AG10803 (cell line): ENCODE measurements around the gene MEIS1.
A peak's percentile ranks its signal among the peaks of the same experiment; 100 is the strongest.
"Not testable (repeated sequence)": the region's sequence is repeated elsewhere in the genome, so short reads cannot be mapped to it uniquely, and the experiment has no call there.

Experiments
- DNase-seq: peaks from one replicate; pipeline ENCODE4 v3.0.0; 2010; ENCODE audit warnings: low read depth
- H3K4me3 ChIP-seq: 2 replicates; pipeline ENCODE4 v1.5.1; 2011; ENCODE audit warnings: mild to moderate bottlenecking, low read length, control low read depth
- TF ChIP-seq, protein P1 (sequence below): conservative IDR thresholded peaks from 2 replicates; pipeline ENCODE4 v1.5.1; 2011; ENCODE audit warnings: mild to moderate bottlenecking, low read length, control low read depth, inconsistent platforms

MEIS1 gene

GRCh38 chr2:66434679-66435548 is at the start of gene MEIS1:
TSS of gene MEIS1 (plus strand) at chr2:66435125. CDS start at chr2:66435857, 732 bp downstream.
- TF ChIP-seq, protein P1, sequence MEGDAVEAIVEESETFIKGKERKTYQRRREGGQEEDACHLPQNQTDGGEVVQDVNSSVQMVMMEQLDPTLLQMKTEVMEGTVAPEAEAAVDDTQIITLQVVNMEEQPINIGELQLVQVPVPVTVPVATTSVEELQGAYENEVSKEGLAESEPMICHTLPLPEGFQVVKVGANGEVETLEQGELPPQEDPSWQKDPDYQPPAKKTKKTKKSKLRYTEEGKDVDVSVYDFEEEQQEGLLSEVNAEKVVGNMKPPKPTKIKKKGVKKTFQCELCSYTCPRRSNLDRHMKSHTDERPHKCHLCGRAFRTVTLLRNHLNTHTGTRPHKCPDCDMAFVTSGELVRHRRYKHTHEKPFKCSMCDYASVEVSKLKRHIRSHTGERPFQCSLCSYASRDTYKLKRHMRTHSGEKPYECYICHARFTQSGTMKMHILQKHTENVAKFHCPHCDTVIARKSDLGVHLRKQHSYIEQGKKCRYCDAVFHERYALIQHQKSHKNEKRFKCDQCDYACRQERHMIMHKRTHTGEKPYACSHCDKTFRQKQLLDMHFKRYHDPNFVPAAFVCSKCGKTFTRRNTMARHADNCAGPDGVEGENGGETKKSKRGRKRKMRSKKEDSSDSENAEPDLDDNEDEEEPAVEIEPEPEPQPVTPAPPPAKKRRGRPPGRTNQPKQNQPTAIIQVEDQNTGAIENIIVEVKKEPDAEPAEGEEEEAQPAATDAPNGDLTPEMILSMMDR, result no peak
- peak within 1 kb of the TSS; percentile 88 for H3K4me3 ChIP-seq
- peak; percentile 99 for DNase-seq

DNA sequence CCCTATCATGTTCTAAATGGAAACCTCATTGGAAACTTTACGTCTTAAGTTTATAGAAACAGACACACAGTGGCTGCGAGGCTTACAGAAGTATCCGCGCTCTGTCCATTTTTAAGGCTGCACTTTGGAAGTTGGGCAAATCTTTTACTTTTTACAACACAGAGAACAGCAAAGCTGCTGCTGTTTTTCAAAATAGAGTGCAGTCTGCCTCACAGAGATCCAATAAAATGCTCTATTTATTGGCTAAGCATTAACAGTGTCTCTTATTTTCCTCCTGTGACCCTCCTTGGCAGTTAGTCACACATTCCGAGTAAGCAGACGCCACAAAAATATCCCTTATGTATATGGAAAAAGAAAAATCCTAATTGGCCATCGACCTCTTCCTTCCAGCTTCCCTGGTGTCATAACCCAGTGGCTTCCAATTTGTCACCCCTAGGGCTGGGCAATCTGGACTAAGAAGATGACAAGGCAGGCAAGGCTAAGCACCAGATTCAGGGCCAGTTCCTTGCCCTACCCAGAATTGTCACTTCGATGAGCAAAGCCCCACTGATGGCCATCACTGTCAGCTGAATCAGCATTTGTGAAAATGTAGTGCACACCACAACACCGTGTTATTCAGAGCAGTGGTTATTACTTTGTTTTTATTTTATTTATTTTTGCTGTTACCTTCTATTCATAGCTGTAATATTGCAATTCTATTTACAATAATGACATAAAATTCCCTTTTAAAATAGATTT is 47.7 kb upstream of the MEIS1 start:
- TF ChIP-seq, protein P1, result no peak
- no peak overlapping the region for H3K4me3 ChIP-seq
- DNase-seq, result no peak

DNA sequence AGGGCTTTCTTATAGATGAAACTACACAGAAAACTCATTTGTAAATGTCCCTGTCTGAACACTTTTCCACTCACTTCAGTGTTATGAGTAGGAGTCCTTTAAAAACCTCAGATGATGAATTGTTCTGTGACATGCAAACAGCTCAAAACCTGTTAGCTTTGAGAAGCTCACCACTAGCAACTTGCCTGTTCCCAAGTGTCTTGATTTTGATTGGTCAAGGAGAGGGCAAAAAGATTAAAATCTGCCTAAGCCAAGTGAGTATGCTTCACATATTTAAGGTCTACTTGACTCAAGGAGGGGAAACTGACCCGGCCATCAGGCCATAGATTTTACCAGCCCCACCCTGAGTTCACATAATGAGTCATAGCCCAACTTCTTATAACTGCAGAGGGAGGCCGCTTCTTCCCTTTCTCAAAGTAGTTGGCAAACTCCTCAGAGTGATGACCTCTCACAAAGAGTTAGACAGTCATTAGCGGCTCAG is 45.2 kb upstream of the MEIS1 start:
- TF ChIP-seq, protein P1, result no peak
- DNase-seq, result no peak
- H3K4me3 ChIP-seq, result no peak overlapping the region

DNA sequence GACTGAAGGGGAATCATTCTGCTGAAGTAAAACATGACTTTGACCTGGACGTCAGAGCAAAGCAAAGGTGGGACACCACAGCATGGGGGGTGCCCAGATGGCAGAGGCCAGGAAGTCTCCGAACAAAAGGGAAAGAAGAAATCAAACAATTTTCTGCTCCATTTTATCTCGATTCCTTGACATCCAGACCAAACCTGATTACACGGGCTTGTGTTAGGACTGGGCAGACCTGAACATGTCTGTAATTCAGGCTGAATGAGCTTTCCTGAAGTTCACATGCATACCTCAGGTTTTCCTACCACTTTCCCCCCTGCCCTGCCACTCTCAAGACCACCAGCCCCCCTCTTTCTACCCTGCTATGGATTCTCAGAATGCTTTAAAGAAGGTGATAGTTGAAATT is 44.8 kb upstream of the MEIS1 start:
- no peak overlapping the region for H3K4me3 ChIP-seq
- no peak for DNase-seq
- TF ChIP-seq, protein P1, result no peak

DNA sequence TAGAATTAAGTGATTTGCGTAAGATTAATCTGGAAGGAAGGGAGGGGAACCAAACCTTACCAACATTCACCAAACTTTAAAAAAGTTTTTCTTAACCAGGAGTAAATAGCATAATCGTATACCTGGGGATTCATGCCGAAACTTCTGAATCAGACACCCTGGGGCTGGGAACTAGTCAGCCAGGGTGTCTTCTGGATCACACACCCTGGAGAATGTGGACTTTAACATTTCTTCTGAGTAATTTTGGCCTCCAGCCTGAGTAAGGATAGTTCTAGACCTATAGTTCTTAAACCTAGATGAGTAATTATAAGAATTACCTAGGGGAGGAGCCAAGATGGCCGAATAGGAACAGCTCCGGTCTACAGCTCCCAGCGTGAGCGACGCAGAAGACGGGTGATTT is 44.1 kb upstream of the MEIS1 start:
- DNase-seq, result no peak
- TF ChIP-seq, protein P1, result no peak
- H3K4me3 ChIP-seq, result no peak overlapping the region

GRCh38 chr2:66391240-66391639 is 43.7 kb upstream of the MEIS1 start:
- not testable (repeated sequence) for H3K4me3 ChIP-seq, DNase-seq

- TF ChIP-seq, protein P1, result no peak
- H3K4me3 ChIP-seq, result no peak overlapping the region
- no peak for DNase-seq
Observed at GRCh38 chr2:66405473-66405872, 29.5 kb upstream of the MEIS1 start.
